Breast epithelium (tissue), 3 donors: Measurements from ENCODE around the gene CEP20.

Experiments
- CTCF ChIP-seq, 3 donors: fragments of 450-650 bp; IDR thresholded peaks; one replicate each; pipeline ENCODE4 v1.5.1; 2016 to 2017; ENCODE audit warnings: antibody characterized with exemption in 3 of 3, mild to moderate bottlenecking in 3 of 3, moderate library complexity in 3 of 3
- POLR2A ChIP-seq: fragments of 450-650 bp; IDR thresholded peaks from one replicate; pipeline ENCODE4 v1.6.1; 2016; ENCODE audit warnings: antibody characterized with exemption, mild to moderate bottlenecking, moderate library complexity
- POLR2AphosphoS5 ChIP-seq, 3 donors: sonication (generic); formaldehyde crosslinking; IDR thresholded peaks; one replicate each; pipeline ENCODE4 v1.6.1; 2017; ENCODE audit warnings: antibody characterized with exemption in 3 of 3

GRCh38 chr16:15924996-15925395 lies 36.6 kb upstream of the CEP20 start:
- no peak for TF ChIP-seq CTCF (IDR thresholded peaks at IDR 0.05)
- TF ChIP-seq POLR2A, result no peak
- no peak for TF ChIP-seq POLR2AphosphoS5 (IDR thresholded peaks at IDR 0.05)
